GM18519 (cell line): ENCODE data around the gene CPED1.

ENCODE experiments used
- ATAC-seq: cut with Tn5 transposase; IDR thresholded peaks from one replicate; pipeline ENCODE4 v1.9.1; 2021; ENCODE audit warnings: mild to moderate bottlenecking, moderate library complexity; ENCODE audit not compliant: unreplicated experiment, low FRiP score

Gene CPED1

DNA sequence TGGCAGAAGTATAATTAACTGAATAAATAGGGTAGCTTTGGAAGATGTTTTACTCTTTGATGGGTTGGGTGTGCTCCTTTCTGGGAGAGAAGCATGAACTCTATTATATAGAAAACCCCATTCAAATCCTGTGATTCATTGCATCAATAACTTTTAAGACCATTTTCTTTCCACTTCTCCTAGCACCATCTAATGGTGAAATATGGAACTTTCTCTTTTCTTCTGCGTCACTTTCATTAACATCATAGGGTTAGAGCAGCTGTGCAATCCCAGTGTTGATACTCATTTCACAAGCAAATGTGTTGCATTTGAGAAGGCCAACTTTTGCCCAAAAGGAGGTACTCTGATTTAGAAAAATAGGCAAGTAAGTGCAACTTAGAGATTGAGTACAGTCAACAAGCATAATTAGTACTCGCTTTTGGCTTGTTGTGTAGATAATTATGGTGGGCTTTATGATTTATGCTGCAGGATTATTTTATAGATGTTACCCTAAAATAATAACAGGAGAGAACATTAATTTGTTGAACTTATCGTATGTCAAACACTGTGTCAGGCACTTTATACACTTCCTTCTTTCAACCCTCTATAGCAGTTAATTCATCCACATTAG, 92.9 kb downstream of the CPED1 start:
- ATAC-seq = peak; percentile 86

- no peak for ATAC-seq
These were observed 94.0 kb downstream of the CPED1 start for GRCh38 chr7:121082400-121083101.

DNA sequence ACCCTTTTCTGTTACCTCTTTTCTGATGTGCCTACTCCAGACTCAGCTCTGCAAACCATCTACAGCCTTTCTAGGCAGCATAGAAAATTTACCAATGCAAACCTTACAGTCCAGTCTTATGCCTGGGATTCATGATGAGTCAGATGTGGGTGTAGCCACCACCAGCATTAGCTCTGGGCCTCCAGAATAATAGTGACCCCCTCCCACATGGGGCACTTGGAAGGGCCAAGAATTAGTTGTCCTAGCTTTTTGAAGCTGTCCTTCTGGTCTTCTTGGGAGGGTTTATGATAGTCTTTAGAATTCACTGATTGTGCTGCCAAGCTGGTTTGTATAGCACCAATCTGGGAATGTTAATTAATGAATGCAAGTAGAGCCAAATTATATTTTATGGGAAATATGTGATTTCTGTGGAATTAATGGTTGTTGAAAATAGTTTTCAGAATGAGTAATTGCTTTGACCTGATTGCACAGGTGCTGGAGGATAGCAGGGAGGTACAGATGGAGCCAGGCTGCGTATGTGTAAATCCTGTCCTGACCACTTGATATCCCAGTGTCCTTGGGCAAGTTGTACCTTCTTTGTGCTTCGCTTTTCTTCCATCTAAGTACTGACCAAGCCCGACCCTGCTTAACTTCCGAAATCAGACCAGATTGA, 94.8 kb downstream of the CPED1 start:
- no peak for ATAC-seq

DNA sequence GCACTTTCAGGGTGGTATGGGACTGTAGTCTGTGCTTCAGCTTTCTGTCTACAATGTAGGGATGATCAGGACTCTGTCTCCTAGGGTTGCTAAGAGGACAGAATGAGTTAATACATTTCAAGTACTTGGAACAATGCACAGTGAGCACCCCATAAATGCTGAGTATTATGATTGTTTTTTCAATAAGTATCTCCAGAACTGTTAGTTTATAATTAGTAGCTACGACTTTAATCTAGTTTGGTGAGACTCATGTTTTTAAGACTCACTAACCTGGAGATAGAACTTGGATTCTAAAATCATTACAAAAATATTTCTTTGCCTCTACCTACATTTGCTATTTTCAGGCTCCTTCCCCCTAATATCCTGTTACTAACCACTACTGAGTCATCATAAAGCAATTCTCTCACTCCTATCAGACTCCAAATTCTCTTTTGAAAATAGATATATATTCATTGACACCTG, 95.3 kb downstream of the CPED1 start:
- no peak for ATAC-seq

DNA sequence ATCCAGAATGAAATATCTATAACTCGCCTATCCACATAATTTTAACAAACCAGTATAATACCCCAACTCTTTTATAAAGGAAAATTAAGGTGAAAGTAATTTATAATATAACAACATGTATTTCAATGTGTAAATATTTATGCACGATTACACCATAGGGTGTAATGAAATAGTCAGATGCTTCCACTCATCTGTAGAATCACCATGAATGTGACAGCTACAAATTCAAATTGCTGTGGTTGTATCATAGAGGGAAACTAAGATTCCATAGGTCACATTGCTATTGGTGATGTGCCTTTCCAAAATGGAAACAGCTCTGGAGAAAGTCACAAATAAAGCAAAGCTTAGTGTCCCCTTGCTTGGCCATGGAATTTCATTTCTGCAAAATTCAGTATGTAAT, 95.7 kb downstream of the CPED1 start:
- no peak for ATAC-seq

DNA sequence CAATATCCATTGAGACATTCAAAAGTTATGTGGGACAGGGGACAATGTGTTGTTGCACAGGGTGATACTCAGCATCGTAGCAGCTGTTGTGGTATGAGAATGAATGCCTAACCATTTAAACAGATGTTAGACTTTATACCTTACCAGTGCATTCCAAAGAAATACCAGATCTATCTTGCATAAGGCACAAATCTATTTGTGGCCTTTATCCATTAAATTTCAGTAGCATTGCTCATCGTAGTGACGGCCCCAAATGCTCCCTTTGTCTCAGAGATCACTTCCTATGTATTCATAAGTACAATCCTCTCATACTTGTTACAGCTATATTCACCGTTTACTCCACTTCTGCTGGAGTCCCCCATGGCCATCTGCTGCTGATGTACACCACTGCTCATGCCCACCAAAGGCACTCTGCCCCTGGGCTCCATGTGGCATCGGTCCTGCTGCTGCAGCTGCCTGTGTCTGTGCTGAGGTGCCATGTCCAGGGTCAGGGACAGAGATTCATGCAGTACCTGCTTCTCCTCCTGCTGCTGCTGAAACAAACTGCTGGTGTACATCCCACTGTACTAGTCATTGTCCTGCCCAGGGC, 96.3 kb downstream of the CPED1 start:
- ATAC-seq = no peak

DNA sequence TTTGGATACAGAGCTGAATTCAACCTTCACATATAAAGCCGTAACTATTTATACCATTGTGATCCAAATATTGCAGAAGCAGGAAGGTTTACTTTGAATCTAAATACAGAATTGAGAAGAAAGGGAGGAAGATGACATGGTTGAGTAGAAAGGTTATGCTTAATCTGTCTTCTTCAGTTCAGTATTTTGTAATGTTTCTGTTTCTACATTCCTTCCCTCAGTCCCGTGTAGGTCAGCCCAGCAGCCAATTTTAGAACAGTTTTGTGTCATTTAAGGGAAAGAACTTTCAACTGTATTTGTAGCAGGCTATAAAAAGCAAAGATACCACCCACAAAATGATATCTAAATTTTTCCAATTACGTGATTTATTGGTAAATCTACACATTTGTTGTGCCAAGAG, 97.4 kb downstream of the CPED1 start:
- ATAC-seq = no peak

- no peak for ATAC-seq
These were observed 100.4 kb downstream of the CPED1 start for GRCh38 chr7:121088870-121089269.

DNA sequence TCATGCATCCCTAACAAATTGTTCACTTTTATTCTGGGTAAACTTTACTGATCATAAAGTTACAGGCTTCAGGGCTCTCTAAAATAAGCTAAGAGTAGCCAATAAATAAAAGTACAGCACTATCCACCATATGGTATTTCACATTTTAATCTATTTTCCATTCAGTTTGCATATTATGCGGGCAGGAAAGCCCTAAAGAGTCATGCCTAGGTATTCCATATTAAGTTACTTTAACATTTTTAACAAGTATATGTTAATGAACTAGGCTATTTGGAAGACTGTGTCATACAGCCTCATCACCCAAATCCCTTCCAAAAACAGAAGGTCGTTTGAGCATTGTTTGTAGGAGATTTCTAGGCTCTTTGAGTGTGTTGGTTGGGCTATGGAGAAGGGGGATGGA, 106.3 kb downstream of the CPED1 start:
- no peak for ATAC-seq

GRCh38 chr7:121097577-121097976, 109.1 kb downstream of the CPED1 start:
- ATAC-seq = no peak

DNA sequence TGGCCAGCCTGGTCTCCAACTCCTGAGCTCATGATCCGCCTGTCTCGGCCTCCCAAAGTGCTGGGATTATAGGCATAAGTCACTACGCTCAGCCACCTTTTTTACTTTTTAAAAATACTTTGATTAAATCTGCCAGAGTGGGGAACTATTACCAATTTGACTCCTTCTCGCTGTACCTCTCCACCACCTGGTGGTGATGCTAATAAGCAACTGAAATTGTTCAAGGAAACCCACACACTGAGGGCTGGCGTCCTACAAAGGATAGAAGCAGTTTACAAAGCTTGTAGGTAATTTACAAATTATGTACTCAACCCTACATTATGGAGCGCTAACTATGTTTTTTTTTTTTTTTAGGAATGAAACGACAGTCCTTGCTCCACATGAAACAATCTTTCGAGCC, 111.1 kb downstream of the CPED1 start:
- ATAC-seq = no peak

- ATAC-seq = no peak
These were observed 112.6 kb downstream of the CPED1 start for GRCh38 chr7:121101083-121101482.

GRCh38 chr7:121101621-121102020, 113.1 kb downstream of the CPED1 start:
- no peak for ATAC-seq

GRCh38 chr7:121102619-121103018, 114.1 kb downstream of the CPED1 start:
- ATAC-seq = no peak

- no peak for ATAC-seq
These were observed 114.6 kb downstream of the CPED1 start for GRCh38 chr7:121103086-121103485.

GRCh38 chr7:121103579-121103978, 115.1 kb downstream of the CPED1 start:
- no peak for ATAC-seq

DNA sequence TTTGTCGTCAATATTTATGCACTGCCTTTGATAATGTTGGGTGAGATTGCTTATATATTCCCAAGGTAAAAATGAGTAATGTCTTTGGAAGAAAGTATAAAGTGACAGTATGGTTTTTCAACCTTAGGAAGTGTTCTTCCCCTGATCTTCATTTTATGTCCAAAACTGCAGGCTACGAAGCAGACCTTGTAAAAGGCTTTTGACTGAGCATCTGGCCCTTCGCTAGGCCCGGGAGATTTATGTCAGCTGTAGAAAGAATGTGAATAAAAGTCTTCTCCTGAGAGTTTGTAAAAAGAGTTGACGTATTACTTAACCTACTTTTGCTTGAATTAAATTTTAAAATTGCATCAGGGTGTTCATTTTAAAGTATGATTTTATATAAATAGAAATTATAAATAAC, 116.8 kb downstream of the CPED1 start:
- ATAC-seq = no peak

GRCh38 chr7:121107923-121108498, 119.5 kb downstream of the CPED1 start:
- peak; percentile 93 for ATAC-seq

DNA sequence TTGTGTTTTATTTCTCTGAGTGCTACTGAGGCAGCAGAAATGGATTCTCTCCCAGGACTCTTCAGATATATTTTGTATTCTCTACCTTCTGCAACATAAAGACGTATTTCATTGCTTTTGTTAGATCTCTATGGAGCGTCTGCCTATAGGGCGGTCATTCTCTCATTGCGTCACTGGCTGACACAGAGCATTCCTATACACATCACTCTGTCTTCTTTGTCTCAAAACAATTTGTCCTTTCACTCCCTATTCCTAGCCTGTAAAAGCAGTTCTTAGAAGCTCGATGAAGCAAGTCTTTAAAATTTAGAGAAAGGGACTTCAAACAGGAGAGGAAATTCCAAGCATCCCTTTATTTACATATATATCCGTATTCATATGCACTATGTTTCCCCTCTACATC, 120.6 kb downstream of the CPED1 start:
- ATAC-seq = no peak

- no peak for ATAC-seq
These were observed 124.8 kb downstream of the CPED1 start for GRCh38 chr7:121113288-121113687.

DNA sequence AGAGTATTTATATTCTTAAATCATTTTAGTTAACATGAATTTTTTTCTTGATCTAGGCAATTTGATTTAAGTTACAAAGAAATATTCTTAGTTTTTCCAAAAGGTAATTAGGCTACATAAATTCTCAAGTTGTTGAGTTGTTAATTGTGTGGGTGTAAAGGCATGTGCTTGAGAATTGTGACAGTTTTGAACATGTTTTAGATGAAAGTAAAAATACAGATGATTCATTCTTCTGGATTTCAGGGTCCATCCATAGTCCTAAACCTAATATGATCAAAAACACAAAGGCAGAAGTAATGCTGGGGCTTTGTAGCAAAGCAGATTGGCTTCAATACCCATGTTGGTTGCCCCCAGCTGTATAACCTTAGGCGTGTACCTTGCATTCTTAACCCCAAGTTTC, 127.9 kb downstream of the CPED1 start:
- ATAC-seq = no peak
